Measurements from ENCODE around the gene CDHR1.

The CDHR1 gene

GRCh38 chr10:84201244-84201606 is 6.9 kb downstream of the CDHR1 start:
- DNase-seq: no peak

- no peak for DNase-seq
Observed at GRCh38 chr10:84201682-84202081, 7.3 kb downstream of the CDHR1 start.

GRCh38 chr10:84202349-84202748 is 8.0 kb downstream of the CDHR1 start:
- no peak for DNase-seq

- DNase-seq: no peak
Observed at GRCh38 chr10:84204122-84204521, 9.8 kb downstream of the CDHR1 start.

- DNase-seq: no peak
Observed at GRCh38 chr10:84204610-84205009, 10.3 kb downstream of the CDHR1 start.

- peak; percentile 43 for DNase-seq
Observed at GRCh38 chr10:84205049-84205852, 10.9 kb downstream of the CDHR1 start.

GRCh38 chr10:84205853-84206525 is 11.7 kb downstream of the CDHR1 start:
- no peak for DNase-seq

- DNase-seq: no peak
Observed at GRCh38 chr10:84208023-84208422, 13.7 kb downstream of the CDHR1 start.

GRCh38 chr10:84211566-84211965 is 17.2 kb downstream of the CDHR1 start:
- DNase-seq: no peak

- no peak for DNase-seq
Observed at GRCh38 chr10:84212014-84212413, 17.7 kb downstream of the CDHR1 start.

GRCh38 chr10:84213076-84213475 is 18.7 kb downstream of the CDHR1 start:
- DNase-seq: no peak

- DNase-seq: no peak
Observed at GRCh38 chr10:84214046-84214572, 19.8 kb downstream of the CDHR1 start.

- DNase-seq: no peak
Observed at GRCh38 chr10:84214612-84215235, 20.4 kb downstream of the CDHR1 start.

- DNase-seq: no peak
Observed at GRCh38 chr10:84216834-84217233, 22.5 kb downstream of the CDHR1 start.

- DNase-seq: no peak
Observed at GRCh38 chr10:84217746-84218145, 23.4 kb downstream of the CDHR1 start.

GRCh38 chr10:84221916-84222315 is 27.6 kb downstream of the CDHR1 start:
- no peak for DNase-seq

GRCh38 chr10:84224411-84225028 is 30.2 kb downstream of the CDHR1 start:
- no peak for DNase-seq

- no peak for DNase-seq
Observed at GRCh38 chr10:84225427-84226173, 31.3 kb downstream of the CDHR1 start, which contains the start of gene LRIT2. Gene LRIT2 (minus strand): TSS chr10:84225544. CDS start chr10:84225520, 24 bp downstream.

- no peak for DNase-seq
Observed at GRCh38 chr10:84226616-84227015, 32.3 kb downstream of the CDHR1 start.

- DNase-seq: no peak
Observed at GRCh38 chr10:84227810-84228209, 33.5 kb downstream of the CDHR1 start.

- no peak for DNase-seq
Observed at GRCh38 chr10:84230359-84230758, 36.0 kb downstream of the CDHR1 start.

GRCh38 chr10:84232376-84232775 is 38.0 kb downstream of the CDHR1 start:
- DNase-seq: no peak
